Suppressor macrophage (primary cell): Measurements from ENCODE around the gene PRC1.

Experiments used
- DNase-seq, 4 experiments: peaks; one replicate each; pipeline ENCODE4 v3.0.0-alpha.2; 2020 to 2022

PRC1 gene

DNA sequence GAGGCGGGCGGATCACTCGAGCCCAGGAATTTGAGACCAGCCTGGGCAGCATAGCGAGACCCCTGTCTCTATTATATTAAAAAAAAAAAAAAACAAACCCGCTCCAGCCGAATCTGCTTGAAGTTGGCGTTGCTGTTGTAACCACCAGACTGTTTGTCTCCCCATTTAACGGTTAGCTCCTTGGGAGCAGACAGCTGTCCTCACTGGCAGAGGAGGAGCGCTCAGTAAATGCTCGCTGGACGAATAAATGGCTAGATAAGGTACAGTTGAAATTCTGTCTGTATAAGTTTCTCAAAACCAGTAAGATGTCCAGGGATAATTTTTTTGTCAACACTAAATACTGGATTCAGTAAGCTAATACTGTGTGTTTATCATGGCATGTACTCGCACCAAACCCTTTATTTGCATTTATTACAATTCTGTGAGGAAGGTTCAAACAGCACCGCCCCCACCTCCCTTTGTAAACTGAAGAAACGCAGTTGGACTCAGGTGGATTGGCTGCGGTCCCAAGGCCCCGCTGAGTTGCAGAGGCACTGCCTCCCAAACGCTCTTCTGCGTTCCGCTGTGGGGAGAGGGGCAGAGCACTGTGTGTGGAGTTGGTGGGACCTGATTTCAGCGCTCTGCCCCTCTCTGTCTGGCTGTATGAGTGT lies 38.6 kb downstream of the PRC1 start:
- no peak for DNase-seq

DNA sequence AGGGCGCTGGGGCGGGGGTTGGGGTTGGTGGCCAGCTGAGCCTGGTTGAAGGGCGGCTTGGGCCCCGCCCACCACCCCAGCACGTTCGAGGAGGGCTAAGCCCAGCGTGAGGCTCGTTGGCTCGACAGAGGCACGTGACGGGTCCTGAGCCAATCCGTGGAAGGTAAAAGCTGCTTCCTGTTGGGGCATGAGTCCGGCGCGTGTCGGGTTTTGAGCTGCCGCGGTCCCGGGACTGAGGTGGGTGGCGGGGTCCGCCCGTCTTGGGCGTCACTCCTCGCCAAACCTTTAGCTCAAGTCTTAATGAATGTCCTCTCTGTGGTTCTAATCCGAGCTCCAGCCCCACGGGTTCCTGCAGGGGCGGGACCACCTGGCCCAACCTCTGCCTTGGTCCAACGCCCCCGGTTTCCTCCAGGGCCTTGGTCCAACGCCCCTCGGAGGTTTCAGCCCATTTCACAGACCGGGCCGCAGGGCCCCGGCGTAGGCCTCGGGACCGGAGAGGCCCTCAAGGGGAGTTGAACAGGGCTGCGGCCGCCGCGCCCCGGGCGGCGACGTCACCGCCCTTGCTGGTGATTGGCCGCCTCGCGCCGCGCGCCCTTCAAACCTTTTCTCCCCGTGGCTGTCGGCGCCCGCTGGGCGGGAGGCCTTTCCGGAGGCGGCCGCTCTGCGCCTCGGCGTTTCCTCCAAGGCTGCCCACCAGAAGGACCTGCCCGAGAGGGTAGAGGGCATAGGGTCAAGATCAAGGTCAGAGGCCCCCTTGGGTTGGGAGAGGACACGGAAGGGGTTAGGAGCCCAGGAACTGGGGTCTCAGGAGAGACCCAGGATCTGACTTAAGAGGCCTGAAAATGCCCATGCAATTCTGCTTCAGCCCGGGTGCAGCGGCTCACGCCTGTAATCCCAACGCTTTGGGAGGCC lies 39.4 kb downstream of the PRC1 start, which contains the start of gene RCCD1:
RCCD1 (plus strand) TSS at position 173 of the 912 bp plus-strand sequence. CDS start 1,851 bp downstream, outside the sequence.
- peak; percentile 96 to 99 (median 98) for DNase-seq

DNA sequence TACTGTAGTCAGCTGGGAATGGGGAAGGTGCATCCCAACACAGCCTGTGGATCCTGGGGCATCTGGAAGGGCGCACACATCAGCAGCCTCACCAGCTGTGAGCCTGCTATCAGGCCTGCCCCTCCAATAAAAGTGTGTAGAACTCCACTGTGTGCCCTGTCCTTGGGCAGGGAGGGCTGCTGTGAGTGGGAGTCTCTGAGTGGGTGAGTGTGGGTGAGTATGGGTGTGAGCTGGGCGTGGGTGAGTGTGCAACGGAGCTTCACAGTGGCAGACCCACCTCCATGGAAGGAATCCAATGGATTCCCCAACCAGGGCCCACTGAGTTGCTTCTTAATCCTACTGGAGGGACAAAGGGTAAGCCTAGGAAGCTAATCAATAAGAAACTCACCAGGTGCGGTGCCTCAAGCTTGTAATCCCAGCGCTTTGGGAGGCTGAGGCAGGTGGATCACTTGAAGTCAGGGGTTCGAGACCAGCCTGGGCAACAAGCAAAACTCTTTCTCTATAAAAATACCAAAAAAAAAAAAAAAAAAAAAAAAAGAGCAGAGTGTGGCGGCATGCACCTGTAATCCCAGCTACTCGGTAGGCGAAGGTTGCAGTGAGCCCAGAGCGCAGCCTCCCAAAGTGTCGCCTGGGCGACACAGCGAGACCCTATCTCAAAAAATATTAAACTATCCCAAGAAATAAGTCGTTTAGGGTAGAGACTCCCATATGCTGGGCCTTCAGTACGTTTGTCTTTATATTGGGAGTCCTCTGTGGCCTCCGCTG lies 40.2 kb downstream of the PRC1 start:
- DNase-seq: no peak

DNA sequence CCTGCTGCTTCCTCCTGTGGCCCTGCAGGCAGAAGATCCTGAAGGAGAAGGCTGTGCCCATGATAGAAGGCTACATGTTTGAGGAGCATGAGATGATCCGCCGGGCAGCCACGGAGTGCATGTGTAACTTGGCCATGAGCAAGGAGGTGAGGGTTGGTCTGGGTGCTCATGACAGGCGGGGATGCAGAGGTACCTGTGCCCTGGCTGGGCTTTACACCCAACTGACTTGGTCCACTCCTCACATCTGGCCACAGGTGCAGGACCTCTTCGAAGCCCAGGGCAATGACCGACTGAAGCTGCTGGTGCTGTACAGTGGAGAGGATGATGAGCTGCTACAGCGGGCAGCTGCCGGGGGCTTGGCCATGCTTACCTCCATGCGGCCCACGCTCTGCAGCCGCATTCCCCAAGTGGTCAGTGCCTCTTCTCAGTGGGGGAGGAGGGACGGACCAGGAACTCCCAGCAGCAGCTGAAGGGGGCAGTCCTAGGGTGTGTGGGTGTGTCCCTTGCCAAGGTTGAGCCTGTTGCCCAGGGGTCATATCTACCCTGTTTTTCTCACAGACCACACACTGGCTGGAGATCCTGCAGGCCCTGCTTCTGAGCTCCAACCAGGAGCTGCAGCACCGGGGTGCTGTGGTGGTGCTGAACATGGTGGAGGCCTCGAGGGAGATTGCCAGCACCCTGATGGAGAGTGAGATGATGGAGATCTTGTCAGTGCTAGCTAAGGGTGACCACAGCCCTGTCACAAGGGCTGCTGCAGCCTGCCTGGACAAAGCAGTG lies 41.2 kb downstream of the PRC1 start:
- DNase-seq: no peak

DNA sequence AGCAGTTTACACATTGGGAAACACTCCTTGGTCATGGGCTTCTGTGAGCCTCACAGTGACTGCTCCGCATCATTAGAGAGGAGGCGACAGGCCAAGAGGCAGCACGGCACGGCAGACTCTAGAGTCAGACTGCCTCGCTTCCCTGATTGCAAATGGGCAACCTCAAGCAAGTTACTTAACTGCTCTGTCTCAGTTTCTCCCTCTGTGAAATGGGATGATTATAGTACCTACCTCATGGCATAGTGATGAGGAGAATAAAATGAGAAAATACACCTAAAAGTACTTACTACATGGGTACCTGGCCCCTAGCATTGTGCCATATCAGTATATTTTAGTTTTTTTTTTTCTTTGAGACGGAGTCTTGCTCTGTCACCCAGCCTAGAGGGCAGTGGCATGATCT lies 43.7 kb downstream of the PRC1 start:
- DNase-seq: no peak

DNA sequence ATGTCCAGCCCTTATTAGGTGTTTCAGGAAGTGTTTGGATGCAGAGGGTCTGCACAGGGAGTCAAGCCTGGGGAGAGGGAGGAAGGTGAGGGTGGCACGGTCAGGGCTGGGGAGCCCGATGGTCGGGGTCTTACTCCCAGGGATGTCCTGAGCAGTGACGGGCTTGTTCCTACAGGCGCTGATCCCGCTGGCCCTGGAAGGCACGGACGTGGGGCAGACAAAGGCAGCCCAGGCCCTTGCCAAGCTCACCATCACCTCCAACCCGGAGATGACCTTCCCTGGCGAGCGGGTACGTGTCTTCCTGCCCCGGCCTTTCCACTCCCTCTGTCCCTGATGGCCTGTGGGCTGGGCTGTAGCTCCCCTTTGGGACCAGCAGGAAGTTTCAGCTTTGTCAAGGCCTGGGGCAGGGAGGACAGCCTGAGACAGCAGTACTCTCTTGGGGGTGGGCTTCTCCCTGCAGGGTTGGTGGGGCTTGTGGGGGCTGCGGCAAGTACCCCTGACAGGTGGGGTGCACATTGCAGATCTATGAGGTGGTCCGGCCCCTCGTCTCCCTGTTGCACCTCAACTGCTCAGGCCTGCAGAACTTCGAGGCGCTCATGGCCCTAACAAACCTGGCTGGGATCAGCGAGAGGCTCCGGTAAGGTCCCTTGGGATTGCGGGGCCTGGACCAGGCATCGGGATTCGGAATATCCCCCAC lies 44.2 kb downstream of the PRC1 start:
- no peak for DNase-seq

DNA sequence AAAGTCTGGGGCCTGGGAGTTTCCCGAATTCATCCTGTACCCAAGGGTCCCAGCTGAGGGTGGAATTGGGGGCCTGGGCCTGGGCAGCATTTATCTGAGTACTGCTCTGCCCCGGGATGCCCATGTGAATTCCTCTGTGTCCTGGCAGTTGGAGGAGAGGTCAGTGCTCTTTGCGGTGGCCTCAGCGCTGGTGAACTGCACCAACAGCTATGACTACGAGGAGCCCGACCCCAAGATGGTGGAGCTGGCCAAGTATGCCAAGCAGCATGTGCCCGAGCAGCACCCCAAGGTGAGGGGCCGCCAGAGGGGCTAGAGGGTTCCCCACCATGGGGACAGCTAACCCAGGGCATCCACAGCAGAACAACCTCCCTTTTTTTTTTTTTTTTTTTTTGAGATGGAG lies 45.8 kb downstream of the PRC1 start:
- no peak for DNase-seq

DNA sequence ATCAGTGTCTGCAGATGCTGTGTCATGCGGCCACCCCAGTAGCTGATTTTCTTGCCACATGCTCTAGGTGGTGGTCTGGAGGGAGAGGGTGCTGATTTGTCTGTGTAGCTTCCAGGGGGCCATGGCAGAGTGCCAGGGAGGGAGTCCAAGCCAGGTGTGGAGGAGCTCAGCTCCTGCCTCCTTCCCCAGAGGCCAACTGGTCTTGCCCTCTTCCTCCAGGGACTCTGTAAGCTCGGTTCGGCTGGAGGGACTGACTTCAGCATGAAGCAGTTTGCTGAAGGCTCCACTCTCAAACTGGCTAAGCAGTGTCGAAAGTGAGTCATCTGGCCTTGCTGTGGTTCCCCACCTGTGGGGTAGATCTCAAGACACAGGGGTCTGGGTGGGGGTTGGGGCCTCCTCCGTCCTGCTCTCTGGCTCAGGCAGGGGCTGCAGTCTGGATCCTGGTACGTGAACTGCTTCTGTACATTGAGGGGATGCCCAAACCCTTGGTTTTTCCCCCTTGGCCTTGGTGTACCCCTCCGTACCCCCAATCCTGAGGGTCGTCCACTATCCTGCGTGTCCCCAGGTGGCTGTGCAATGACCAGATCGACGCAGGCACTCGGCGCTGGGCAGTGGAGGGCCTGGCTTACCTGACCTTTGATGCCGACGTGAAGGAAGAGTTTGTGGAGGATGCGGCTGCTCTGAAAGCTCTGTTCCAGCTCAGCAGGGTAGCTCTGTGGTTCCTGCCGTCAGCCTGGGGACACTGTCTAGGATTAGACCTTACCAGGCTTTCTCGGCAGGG lies 46.6 kb downstream of the PRC1 start:
- DNase-seq: no peak

DNA sequence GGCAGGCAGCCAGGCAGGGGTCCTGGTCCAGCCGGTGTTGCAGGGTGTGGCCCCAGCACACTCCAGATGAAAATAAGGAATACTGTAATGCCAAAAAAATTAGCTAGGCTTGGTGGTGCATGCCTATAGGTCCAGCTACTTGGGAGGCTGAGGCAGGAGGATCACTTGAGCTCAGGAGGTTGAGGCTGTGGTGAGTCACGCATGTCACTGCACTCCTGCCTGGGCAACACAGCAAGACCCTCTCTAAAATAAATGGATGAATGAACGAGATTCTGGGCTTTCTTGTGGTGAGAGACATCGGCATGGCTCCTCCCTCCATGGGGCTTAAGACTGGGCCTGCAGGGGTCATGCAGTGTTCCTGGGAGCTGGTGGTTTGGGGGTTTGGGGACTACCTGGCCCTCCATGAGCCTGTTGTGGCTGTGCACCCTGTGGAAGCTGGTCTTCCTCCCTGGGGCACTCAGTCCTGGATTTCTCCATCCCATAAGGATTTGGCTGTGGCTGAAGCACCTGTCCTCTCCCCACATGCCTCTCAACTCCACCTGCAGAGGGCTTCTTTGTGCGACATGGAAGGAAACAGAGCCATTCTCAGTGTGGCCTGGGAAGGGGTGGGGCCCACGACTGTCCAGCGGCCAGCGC lies 47.3 kb downstream of the PRC1 start:
- no peak for DNase-seq

DNA sequence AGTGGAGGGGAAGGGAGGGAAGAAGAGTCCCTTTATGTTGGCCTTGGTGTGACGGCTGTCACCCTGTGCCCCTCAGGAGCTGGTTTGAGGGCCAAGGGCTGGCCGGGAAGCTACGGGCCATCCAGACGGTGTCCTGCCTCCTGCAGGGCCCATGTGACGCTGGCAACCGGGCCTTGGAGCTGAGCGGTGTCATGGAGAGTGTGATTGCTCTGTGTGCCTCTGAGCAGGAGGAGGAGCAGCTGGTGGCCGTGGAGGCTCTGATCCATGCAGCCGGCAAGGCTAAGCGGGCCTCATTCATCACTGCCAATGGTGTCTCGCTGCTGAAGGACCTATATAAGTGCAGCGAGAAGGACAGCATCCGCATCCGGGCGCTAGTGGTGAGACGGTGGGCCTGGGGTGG lies 47.8 kb downstream of the PRC1 start:
- DNase-seq: no peak

DNA sequence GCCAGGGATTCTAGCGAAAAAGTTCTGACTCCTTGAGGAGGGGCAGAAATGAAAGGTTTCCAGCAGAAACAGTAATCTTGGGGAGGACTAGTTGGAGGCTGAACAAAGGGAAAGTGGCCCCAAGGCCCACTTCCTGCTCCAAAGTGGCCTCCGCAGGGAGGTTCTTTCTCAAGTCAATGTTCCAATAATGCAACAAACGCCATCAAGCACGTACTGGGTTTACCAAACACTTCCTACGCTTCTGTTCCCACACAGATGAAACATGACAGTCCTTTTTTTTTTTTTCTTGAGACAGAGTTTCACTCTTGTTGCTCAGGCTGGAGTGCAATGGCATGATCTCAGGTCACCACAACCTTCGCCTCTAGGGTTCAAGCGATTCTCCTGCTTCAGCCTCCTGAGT lies 49.2 kb downstream of the PRC1 start:
- DNase-seq: peak; percentile 19 to 61 (median 44)

DNA sequence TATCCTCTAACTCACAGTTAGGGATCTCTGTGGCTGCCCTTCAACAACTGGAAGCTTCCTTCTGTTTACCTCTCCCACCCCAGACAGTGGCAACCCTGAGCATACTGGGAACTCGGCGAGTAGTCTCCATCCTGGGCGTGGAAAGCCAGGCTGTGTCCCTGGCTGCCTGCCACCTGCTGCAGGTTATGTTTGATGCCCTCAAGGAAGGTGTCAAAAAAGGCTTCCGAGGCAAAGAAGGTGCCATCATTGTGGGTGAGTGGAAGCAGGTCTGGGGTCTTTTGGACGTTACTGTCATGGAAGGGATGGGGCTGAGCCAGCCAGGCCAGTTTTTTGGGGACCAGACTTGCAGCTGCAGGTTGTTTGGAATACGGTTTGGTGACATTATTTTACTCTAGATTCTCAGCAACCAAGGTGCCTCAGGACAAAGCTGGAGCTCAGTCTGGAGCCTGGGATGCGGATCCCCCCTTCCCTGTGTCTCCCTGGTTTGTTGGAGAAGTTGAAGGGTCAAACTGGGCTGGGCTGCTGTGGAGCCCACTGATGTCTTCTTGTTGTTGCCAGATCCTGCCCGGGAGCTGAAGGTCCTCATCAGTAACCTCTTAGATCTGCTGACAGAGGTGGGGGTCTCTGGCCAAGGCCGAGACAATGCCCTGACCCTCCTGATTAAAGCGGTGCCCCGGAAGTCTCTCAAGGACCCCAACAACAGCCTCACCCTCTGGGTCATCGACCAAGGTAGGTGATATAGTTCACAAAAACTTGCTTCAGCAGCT lies 51.8 kb downstream of the PRC1 start:
- no peak for DNase-seq

DNA sequence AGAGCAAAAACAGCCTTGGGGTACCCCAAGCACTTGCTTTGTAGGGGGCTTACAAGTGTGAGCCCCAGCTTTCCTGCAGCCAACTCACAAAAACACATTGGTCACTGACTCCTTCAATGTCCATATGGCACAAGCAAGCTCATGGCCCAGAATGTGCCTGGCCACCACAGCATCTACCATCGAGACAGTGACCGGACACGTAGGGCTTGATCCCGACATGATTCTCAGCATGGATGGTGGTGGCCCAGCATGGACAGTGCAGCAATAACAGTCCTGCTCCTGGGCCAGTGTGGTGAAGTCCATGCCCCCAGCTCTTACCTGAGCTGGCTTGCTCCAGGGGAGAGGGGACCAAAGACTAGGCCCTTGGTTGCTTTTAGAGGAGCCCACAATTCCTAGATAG lies 53.3 kb downstream of the PRC1 start:
- DNase-seq: no peak

DNA sequence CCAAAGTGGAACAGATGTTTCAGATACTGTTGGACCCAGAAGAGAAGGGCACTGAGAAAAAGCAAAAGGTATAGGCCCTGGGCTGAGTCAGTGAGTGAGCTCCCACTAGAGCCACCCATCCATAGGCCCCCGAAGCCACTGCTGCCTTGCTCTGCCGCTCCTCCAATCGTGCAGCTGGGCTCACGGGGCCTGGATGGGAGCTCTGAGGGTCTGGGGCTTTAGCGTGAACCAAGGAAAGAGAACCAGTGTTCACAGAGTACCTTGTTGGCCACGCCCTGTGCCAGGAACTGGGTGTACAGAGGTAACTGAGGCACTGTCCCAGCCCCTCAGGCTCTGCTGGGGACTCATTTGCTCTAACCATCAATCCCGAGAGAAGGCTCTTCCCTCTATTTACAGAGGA lies 54.6 kb downstream of the PRC1 start:
- no peak for DNase-seq

DNA sequence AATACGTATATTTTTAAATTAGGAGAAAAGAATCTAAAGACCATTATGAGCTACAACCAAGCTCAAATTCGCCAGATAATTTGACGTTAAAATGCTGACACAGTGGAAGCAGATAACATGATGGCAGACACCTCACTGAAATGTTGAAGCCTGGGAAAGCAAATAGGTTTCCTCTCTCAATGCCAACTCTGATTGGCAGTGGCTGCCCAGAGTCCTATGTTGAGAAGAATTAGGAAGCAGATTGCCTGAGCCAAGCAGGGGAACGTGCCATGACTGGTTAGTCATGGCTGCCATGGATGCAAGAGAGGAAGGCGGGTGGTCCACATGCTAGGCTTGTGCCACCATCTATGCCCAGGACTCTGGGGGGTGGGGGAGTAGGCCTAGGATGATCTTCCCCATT lies 56.1 kb downstream of the PRC1 start:
- DNase-seq: no peak

DNA sequence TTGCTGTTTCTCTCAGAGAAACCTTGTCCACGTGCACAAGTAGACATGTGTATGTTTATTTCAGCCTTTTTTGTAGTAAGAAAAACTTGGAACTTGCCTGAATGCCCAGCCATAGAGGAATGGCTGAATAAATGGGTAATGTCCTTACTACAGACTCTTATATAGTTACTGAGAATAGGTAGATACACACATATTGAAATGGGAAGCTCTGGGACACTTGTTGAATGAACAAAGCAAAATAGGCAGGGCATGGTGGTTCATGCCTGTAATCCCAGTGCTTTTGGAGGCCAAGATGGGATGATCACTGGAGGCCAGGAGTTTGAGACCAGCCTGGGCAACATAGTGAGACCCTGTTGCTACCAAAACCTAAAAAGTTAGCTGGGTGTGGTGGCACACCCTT lies 57.5 kb downstream of the PRC1 start:
- no peak for DNase-seq

DNA sequence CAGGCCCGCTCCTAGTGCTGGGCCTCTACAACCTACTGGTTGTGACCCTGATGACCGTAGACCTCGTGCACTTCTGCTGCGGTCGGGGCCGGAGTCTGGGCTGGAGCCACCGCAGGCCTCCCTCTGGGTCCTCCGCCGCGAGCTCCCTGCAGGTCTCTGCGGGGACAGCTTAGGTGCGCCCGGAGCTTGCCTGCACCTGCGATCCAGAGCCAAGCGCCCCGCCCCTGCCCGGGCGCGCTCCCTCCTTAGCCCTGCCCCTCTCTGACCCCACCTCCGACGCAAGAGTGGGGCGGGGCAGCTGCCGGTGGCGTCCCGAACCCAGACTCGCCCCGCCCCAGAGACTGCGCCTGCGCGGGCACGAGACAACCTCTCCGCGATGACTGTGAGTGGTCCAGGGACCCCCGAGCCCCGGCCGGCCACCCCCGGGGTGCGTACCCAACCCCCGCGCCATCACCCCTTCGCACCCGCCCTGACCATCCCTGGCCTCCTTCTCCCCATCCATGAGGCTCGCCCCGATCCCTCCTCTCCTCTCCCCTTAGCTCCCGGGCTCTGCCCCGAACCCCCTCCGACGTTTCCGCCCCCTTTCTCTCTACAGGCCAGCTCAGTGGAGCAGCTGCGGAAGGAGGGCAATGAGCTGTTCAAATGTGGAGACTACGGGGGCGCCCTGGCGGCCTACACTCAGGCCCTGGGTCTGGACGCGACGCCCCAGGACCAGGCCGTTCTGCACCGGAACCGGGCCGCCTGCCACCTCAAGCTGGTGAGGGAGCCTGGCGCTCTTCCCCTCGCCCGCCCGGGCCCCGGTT lies 59.2 kb downstream of the PRC1 start, which contains the start of gene UNC45A:
UNC45A (plus strand) TSS at position 337 of the 803 bp plus-strand sequence; CDS start at position 377, 40 bp downstream.
- peak; percentile 89 to 96 (median 92) for DNase-seq

DNA sequence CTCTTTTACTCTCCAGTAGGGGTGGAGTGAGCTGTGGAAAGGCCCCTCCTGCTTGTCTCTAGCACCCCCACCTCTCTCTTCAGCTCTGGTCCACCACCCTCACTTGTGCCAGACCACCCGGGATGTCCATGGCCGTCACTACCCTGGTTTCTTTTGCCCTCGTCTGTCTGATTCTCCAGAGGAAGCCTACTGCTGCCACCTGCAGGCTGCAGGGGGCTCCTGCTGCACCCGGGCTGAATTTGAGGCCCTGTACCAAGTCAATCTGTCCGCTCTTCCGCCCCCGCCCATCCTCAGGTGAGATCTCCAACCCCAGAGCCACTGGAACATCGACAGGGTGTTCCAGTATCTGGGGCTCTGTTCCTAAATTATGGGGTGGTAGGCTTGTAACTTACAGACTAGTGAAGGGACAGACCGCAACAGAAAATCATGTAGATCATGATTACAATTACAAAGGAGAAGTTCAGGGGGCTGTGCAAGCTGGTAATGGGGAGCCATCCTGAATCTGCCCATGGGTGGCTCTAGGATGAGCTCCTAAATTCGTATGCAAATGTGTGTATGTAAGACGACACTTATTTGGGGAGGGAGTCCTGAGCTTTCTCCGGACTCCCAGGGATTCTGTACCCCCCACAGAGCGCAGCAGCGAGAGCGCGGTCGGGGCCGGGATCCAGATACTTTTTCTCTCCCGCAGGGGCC lies 59.9 kb downstream of the PRC1 start:
- DNase-seq: peak; percentile 84 to 92 (median 89)
